GM19238 (cell line): ENCODE data around the gene ADCY7.
"Not testable (repeated sequence)": the region's sequence is repeated elsewhere in the genome, so short reads cannot be mapped to it uniquely, and the experiment has no call there.

Experiments
- DNase-seq: peaks from one replicate; pipeline ENCODE4 v3.0.0; 2011; ENCODE audit warnings: low spot score; ENCODE audit not compliant: insufficient read length

The ADCY7 gene

DNA sequence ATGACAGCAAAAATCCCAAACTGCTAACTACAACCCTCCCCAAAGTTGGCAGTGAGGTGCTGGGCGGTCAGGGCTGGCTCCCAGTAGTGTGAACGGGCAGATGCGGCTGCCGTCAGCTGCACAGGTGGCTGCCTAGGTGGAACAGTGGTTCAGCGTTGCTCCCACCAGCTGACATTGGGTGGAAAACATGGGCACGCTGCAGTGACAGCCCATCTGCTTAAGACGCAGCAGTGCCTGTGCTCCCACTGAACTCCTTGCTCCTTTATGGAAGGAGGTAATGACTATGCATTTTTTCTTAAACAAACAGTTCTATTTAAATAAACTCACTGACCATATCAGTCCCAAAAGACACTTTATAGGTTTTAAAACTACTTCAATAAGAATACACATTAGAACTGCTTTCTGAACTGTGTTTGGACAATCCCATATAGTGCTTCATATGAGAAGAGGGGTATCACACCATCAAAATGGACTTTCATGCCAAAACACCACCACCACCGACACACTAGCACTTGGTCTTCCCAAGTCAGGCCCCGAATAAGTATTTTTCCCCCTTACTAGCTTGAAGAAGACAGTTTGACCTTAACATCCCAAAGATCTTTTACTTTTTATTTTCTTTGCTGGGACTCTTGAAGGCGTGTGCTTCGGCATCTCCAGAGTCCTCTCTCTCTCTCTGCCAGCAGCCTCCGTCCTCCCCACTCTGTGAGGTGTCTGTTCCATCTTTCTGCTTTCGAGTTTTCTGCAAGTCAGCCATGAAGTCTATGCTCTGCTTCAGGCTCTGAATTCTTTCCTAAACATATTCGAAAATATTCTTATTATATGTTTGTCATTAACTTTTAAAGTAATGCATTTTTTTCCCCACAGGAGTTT, 68.0 kb downstream of the ADCY7 start:
- no peak for DNase-seq

DNA sequence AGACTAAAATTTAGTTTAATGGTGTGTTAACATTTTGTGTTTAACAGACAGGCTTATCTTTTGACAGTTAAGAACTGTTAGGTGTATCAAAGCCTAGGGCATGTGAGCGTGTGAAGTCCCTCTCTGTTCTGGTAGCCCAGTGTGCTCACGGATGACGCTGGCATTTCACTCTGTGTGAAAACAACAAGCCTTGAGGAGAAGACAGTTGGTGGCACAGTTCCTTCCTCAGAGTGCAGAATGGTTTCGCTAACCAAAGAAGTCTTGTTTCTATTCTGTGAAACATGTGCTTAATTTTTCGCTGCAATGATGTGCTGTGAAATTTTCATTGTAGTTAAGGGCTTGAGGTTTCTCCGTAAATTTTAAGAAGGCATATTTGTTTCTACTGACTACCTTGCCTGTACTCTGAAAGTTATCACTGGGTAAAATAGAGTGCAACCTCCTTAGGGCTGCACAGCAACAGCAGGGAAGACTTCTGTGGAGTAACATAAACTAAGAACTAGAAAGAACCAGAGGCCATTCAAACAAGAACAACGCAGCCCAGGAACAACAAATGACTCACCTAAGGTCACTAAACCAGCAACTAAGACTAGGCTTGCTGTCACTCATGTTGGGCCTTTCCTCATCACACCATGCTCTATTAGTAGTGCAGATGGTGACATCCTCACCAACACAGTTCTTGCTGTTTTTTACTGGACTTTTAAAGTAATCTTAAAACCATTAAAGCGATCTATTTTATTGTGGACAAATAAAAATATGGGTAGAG, 69.0 kb downstream of the ADCY7 start:
- DNase-seq, result no peak

DNA sequence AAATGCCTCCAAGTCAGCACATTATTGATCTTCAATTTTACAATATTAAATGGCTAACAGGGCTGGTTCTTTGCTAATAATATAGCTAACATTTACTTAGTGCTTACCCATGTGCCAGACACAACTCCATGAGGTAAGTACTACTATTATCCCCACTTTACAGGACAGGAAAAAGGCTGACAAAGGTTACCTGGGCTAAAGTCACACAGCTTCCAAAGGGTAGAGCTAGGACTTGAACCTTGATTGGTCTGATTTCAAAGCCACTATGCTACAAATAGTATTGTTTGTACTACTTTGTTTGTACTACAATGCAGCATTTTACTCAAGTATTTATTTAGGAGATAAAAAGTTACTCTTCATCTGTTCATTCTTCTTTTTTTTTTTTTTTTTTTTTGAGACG, 70.5 kb downstream of the ADCY7 start:
- DNase-seq, result no peak

DNA sequence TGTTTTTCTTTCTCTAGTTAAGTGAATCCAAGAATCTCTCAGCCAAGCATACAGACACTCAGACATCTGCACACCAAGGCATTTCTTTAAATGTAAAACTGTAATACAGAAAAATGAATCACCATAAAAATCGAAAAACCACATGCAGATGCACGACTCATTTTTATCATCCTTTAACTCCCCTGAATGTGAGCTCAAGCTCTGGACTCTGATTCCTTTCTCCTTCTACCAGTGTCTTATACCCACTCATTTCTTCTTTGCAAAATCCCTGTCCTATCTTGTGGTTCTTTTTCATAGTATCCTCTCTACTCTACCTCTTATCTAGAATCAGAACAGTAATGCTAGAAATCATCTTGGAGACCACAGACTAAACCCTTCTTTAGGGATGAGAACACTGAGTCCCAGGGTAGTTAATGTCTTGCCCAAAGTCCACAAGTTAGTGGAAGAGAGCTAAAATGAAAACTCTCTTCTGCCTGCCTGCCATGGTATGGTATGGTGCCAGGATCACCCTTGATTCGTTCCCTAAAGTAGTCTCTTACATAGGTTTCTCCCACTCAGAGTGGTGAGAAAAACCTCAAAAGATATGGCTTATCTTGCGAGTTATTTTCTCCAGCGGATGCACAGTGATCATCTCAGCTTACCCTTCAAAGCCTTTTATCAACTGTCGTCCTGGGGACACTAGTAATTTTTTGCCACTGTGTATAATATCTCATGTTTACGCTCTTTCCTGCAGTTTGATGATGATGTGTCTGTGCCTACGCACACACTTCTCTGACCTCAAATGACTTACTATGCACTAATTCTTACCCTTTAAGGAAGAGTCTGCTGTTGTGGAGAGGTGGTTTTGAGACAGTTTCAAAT, 72.2 kb downstream of the ADCY7 start:
- no peak for DNase-seq

DNA sequence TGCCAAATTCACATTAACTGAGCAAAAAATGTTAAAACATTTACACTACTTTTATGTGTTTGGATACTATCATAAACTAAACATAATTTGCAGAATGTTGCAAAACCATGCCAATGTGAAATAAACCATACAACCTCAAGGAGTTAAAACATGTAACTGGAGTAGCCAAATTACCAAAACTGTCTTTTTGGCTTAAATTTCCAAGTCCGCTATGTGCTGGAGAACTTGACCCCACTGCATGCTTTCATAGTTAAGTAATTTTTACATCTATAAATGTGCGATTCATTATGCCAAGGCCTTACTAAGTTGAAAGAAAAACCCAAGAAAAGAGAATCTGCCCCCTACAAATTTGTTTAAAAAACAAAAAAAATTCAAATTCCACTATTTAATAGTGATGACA, 74.2 kb downstream of the ADCY7 start:
- no peak for DNase-seq

DNA sequence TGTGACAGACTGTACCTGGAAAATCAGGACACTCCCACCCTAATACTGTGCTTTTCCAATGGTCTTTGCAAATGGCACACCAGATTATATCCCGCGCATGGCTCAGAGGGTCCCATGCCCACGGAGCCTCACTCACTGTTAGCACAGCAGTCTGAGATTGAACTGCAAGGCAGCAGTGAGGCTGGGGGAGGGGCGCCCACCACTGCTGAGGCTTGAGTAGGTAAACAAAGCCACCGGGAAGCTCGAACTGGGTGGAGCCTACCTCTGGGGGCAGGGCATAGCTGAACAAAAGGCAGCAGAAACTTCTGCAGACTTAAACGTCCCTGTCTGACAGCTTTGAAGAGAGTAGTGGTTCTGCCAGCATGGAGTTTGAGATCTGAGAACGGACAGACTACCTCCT, 77.2 kb downstream of the ADCY7 start:
- DNase-seq, result not testable (repeated sequence)

DNA sequence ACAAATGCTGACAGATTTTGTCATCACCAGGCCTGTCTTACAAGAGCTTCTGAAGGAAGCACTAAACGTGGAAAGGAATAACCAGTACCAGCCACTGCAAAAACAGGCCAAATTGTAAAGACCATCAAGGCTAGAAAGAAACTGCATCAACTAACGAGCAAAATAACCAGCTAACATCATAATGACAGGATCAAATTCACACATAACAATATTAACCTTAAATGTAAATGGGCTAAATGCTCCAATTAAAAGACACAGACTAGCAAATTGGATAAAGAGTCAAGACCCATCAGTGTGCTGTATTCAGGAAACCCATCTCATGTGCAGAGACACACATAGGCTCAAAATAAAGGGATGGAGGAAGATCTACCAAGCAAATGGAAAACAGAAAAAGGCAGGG, 78.9 kb downstream of the ADCY7 start:
- not testable (repeated sequence) for DNase-seq

DNA sequence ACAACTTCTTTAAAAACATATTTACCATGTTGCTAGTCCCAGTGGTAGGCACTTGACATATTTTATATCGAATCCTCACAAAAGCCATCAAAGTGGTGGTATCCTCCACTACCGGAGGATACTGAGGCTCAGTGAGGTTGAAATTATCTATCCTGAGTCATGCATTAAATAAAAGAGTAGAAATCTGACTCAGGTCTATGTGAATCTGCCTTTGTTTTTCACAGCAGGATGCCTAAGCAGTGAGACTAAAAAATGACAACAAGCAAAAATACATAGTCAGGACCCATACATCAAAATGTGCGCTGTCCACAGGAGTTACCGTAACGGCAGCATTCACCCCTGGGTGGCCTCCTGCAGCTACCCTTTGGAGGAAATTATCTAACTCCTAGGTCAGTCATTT, 84.8 kb downstream of the ADCY7 start:
- DNase-seq, result no peak

DNA sequence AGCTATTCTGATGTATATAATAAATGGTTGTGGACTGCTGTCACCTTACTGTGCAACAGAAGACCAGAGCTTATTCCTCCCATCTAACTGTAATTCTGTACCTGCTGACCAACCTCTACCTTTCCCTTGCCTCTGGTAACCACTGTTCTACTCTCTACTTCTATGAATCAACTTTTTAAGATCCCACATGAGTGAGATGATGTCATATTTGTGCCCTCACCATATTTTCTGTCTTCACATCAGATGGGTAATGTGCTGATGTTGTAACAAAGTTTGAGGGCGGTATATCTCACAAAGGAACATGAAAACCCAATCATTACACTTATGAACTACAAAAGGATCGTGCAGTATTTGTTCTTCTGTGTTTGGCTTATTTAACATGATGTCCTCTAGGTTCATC, 85.6 kb downstream of the ADCY7 start:
- DNase-seq, result no peak

DNA sequence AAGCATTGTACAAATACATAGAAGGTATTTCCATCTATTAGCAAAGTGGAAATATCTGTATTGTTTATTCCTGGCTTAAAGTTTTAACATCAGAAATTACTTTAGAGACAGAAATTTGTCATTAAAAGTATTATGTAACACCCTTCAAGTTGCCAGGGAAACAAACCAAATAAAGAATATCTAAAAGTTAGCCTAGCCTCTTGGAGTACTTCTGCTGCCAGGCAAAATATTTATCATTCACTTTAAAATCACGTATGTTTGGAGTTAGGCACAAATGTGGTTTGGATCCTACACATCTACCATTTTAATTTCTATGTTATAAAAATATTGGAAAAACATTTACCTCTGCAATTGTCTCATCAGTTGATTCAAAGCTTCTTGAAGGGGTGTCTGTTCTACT, 87.7 kb downstream of the ADCY7 start:
- DNase-seq, result no peak

DNA sequence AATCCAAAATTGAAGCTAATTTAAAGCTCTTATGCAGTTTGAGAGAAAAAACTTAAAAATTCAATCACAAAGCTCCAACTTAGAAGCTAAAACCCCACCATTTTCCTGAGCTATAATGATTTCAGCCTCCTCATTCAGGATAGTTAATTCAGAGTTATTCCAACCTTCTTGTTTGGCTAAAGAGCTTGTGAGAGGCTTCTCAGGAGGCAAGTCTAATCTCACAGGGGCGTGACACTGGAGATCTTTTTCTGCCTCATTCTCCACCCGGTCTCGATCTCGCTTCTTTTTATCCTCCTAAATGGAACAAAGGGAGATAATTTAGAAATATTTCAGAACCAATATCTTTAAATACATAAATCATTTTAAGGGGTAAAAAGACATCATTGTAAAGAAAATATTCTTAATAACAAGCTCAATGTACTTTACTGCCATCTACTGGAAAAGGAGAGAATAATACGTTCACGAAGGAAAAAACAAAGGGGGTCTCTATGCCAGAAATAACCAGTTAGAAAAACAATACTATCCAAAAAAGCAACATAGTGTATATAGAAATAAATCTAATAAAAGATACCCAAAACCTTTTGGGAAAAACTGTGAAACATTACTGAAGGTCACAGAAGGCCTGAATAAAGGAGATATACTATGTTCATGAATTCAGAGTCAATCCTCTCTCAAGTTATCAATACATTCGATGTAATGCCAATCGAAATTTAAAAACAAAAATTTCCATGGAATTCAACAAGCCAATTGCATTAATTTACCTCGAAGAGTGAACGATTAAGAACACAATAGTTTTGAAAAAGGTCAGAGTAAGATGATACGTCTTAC, 88.5 kb downstream of the ADCY7 start:
- no peak for DNase-seq

DNA sequence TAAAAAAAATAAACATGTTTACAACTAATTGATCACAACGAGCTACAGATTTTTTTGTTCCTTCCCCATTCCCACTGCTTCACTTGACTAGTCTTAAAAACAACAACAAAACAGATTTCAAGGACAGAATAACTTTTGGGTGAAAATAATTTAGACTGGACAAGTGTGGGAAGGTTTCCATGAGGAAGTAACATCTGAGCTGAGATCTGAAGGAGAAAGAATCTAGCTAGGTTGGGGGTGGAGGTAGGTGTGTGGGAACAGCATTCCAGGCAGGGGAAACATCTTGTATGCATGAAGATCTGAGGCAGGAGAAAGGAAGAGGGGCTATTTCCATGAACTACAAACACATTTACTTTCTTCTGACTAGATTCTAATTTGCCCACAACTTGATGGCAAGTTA, 93.3 kb downstream of the ADCY7 start:
- DNase-seq, result no peak

DNA sequence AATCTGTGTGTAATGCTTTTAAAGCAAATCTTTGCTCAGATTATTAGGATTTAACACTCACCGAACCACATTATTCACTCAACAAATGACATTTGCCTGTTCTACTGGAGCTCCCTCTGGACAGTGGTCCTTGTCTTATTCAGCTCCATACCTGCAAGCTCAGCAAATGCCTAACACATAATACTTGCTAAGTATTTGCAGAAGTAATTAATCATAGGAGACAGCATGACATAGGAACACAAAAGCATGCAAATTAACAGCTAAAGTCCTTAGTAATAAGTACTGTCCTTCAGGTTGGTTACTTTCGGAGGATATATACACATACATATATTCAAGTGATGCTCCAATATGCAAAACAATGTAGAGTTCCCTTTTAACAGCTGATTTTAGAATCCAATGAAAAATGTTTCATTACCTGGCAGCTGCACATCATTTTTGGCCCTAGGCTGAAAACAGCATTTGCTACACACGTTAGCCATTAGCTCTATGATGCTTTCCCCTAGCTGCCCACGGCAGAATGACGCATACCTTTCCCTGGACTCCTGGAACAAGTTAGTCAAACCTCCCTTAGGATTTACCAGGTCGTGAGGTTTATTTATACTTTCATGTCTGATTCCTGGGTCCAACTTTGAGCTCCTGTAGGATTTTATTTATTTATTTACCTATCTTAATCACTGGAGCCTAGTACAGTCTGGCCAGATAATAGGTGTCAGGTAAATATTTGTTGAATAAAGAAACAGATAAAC, 93.9 kb downstream of the ADCY7 start:
- no peak for DNase-seq

DNA sequence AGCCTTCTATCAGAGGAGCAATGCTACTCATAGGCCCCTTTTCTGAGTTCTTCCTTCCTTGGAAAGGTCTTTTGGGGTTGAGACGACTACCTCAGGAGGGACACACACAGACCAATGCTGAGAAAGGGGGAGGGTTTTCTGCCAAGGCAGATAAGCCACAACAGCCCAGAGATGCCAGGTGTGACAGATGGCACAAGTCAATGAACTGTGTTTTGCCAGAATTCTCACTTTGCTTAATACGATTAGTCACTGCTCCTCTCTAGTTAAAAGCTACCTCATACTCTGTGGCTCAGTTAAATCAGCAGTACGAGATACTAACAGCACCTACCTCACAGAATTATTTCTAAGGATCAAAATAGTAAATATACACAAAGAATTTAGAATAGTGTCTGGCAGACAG, 94.4 kb downstream of the ADCY7 start:
- DNase-seq, result no peak

DNA sequence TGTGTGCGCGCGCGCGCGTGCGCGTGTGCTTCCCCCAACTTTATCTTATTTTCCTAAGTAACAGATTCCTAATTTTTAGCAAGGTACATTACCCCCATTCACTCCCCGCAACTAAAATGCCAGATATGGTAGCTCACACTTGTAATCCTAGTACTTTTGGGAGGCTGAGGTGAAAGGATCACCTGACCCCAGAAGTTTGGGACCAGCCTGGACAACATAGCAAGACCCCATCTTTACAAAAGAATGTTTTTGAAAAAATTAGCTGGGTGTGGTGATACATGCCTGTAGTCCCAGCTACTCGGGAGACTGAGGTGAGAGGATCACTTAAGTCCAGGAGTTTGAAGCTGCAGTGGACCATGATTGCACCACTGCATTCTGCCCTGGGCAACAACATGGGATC, 97.3 kb downstream of the ADCY7 start:
- DNase-seq, result no peak

DNA sequence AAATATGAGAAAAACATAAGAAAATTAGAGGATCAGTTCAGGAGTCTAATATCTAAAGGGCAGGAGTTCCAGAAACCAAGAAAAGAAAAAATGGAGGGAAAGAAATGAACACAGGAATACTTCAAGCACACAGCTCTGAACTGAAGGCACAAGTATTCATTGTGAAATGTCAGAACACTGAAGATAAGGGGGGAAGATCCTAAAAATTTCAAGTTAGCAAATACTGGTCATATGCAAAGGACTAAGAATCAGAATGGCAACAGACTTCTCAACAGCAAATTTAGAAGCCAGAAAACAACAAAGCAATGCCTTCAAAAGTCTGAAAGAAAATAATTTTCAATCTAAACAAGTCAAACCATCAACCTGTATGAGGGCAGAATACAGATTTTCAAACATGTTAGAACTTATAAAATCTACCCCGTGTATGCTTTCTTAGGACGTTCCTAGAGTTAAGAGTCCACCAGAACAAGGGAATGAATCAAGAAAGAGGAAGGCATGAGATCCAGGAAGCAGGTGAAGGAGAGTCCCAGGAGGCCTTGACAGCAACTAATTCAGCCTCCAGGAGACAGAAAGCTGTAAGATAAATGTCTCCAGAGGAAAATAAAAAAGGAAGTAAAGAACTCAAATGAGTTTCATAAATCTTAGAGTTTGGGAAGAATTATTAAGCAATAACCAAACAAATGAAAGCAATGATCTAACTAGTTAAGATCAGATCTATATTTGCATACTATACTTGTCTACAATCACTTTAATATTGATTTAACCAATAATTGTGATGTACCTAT, 99.6 kb downstream of the ADCY7 start:
- DNase-seq, result no peak
